CD4-positive, CD25-positive, alpha-beta regulatory T cell (primary cell): ENCODE measurements around the gene SLC25A44. TPM values are rescaled to one million over a fixed set of nuclear protein-coding genes. Genes with fewer than 3 reads are reported as not detected.

Experiments
- ATAC-seq, 2 donors: fragments of 150-1000 bp; cut with Tn5 transposase; one replicate each; pipeline ENCODE4 v1.10.0; 2021; ENCODE audit warnings: low read depth in 2 of 2, moderate number of reproducible peaks in 2 of 2, moderate library complexity in 1 of 2
- DNase-seq, 3 donors: peaks; one replicate each; pipeline versions ENCODE4 v3.0.0 to v3.0.0-alpha.2; 2012 to 2022; ENCODE audit warnings: mixed read lengths in 1 of 3
- H3K27ac ChIP-seq: one replicate; pipeline ENCODE4 v1.7.0; 2013; ENCODE audit warnings: mild to moderate bottlenecking, low read length; ENCODE audit not compliant: insufficient read depth, poor library complexity, severe bottlenecking
- H3K27me3 ChIP-seq: one replicate; pipeline ENCODE4 v1.7.0; 2013; ENCODE audit warnings: low read length; ENCODE audit not compliant: control insufficient read depth, insufficient read depth
- H3K36me3 ChIP-seq: one replicate; pipeline ENCODE4 v1.7.0; 2013; ENCODE audit warnings: mild to moderate bottlenecking, low read length, moderate library complexity; ENCODE audit not compliant: control insufficient read depth, insufficient read depth
- H3K4me1 ChIP-seq: 2 replicates; pipeline ENCODE4 v1.7.0; 2013; ENCODE audit warnings: mild to moderate bottlenecking, low read length; ENCODE audit not compliant: insufficient read depth, control insufficient read depth, poor library complexity, severe bottlenecking
- H3K4me3 ChIP-seq: one replicate; pipeline ENCODE4 v1.7.0; 2013; ENCODE audit warnings: low read depth, mild to moderate bottlenecking, low read length, moderate library complexity
- H3K9me3 ChIP-seq, 2 experiments: 1 replicate in 1 of 2; 2 replicates in 1 of 2; pipeline ENCODE4 v1.7.0; 2013; ENCODE audit warnings: low read length in 2 of 2, mild to moderate bottlenecking in 1 of 2, moderate library complexity in 1 of 2; ENCODE audit not compliant: control insufficient read depth in 2 of 2
- H3K27ac Mint-ChIP-seq, 3 donors: one replicate each; pipeline ENCODE4 v1.8.0; 2020 to 2022; ENCODE audit warnings: mild to moderate bottlenecking in 3 of 3, mixed read lengths in 3 of 3, moderate library complexity in 2 of 3
- H3K27me3 Mint-ChIP-seq: one replicate; pipeline ENCODE4 v1.8.0; 2022; ENCODE audit warnings: mild to moderate bottlenecking, mixed read lengths
- H3K36me3 Mint-ChIP-seq: one replicate; pipeline ENCODE4 v1.8.0; 2020; ENCODE audit warnings: mixed read lengths
- H3K4me1 Mint-ChIP-seq, 4 donors: one replicate each; pipeline ENCODE4 v1.8.0; 2020 to 2022; ENCODE audit warnings: mixed read lengths in 4 of 4, mild to moderate bottlenecking in 1 of 4
- H3K4me3 Mint-ChIP-seq, 4 donors: one replicate each; pipeline ENCODE4 v1.8.0; 2020 to 2022; ENCODE audit warnings: mild to moderate bottlenecking in 4 of 4, mixed read lengths in 4 of 4, moderate library complexity in 3 of 4
- H3K9me3 Mint-ChIP-seq, 7 donors: one replicate each; pipeline ENCODE4 v1.8.0; 2020 to 2022; ENCODE audit warnings: mixed read lengths in 7 of 7, mild to moderate bottlenecking in 3 of 7, moderate library complexity in 2 of 7
- polyA plus RNA-seq, 4 donors: library from polyadenylated mRNA; unstranded; fragments of 300-500 nt; fragmentation: Illumina TruSeq; gene quantifications; one replicate each; pipeline ENCODE4 v1.2.3, GENCODE V29; 2021
- total RNA-seq: library from RNA; stranded (reverse); gene quantifications from one replicate; pipeline ENCODE4 v1.2.3, GENCODE V29; 2022

Gene SLC25A44
- total and polyA plus RNA-seq, 5 donors from 2014 or later: 8.2 to 21.3 (median 13.2) TPM

GRCh38 chr1:156196445-156196844 lies 2.5 kb downstream of the SLC25A44 start:
- Mint-ChIP-seq H3K9me3 (no peaks in the 10 kb centered on the region), H3K4me3 (peak overlapping the region in 2 of 4 donors; percentile 38 to 59), H3K36me3 (peaks cover 21% of the 10 kb centered on the region), H3K4me1 (peaks cover 11 to 77% (median 35%) of the 10 kb centered on the region in 4 donors), H3K27me3 (no peaks in the 10 kb centered on the region), H3K27ac (no peak overlapping the region)
- H3K36me3 ChIP-seq: peaks cover 23% of the 10 kb centered on the region
- H3K9me3 ChIP-seq: no peaks in the 10 kb centered on the region
- H3K27me3 ChIP-seq: no peaks in the 10 kb centered on the region
- no peak overlapping the region for H3K4me3 ChIP-seq
- H3K27ac ChIP-seq: no peak overlapping the region
- ATAC-seq: no peak
- no peak for DNase-seq
- peaks cover 48% of the 10 kb centered on the region for H3K4me1 ChIP-seq

- no peaks in the 10 kb centered on the region for H3K9me3 Mint-ChIP-seq
- Histone ChIP-seq H3K27me3 (no peaks in the 10 kb centered on the region), H3K27ac (peak overlapping the region; percentile 47), H3K4me3 (peak overlapping the region; percentile 13), H3K4me1 (peaks cover 51% of the 10 kb centered on the region), H3K36me3 (peaks cover 40% of the 10 kb centered on the region), H3K9me3 (no peaks in the 10 kb centered on the region)
- ATAC-seq (peak; percentile 17 to 30), DNase-seq (peak in 1 of 3 donors; percentile 44)
- H3K4me1 Mint-ChIP-seq: peaks cover 8 to 65% (median 28%) of the 10 kb centered on the region in 4 donors
- no peaks in the 10 kb centered on the region for H3K27me3 Mint-ChIP-seq
- H3K36me3 Mint-ChIP-seq: peaks cover 20% of the 10 kb centered on the region
- H3K27ac Mint-ChIP-seq: peak overlapping the region; percentile 73 to 98 (median 75)
- peak overlapping the region; percentile 18 to 79 (median 54) for H3K4me3 Mint-ChIP-seq
Measured at GRCh38 chr1:156198831-156199349, 5.0 kb downstream of the SLC25A44 start.

- no peaks in the 10 kb centered on the region for H3K27me3 Mint-ChIP-seq
- Histone ChIP-seq H3K27me3 (no peaks in the 10 kb centered on the region), H3K27ac (no peak overlapping the region), H3K4me3 (no peak overlapping the region), H3K36me3 (peaks cover 44% of the 10 kb centered on the region), H3K4me1 (peaks cover 42% of the 10 kb centered on the region), H3K9me3 (no peaks in the 10 kb centered on the region)
- peaks cover 5 to 56% (median 24%) of the 10 kb centered on the region in 4 donors for H3K4me1 Mint-ChIP-seq
- peak overlapping the region in 2 of 3 donors; percentile 66 to 94 for H3K27ac Mint-ChIP-seq
- H3K4me3 Mint-ChIP-seq: peak overlapping the region in 1 of 4 donors; percentile 41
- peaks cover 19% of the 10 kb centered on the region for H3K36me3 Mint-ChIP-seq
- ATAC-seq (no peak), DNase-seq (no peak)
- H3K9me3 Mint-ChIP-seq: no peaks in the 10 kb centered on the region
Measured at GRCh38 chr1:156200044-156200443, 6.1 kb downstream of the SLC25A44 start.

GRCh38 chr1:156203331-156203730 lies 9.4 kb downstream of the SLC25A44 start:
- Mint-ChIP-seq H3K4me1 (peaks cover 0 to 32% (median 17%) of the 10 kb centered on the region in 4 donors), H3K9me3 (no peaks in the 10 kb centered on the region), H3K4me3 (no peak overlapping the region), H3K27me3 (no peaks in the 10 kb centered on the region), H3K27ac (no peak overlapping the region), H3K36me3 (peaks cover 22% of the 10 kb centered on the region)
- Histone ChIP-seq H3K4me3 (no peak overlapping the region), H3K9me3 (no peaks in the 10 kb centered on the region), H3K27me3 (no peaks in the 10 kb centered on the region), H3K4me1 (peaks cover 28% of the 10 kb centered on the region), H3K36me3 (peaks cover 60% of the 10 kb centered on the region), H3K27ac (no peak overlapping the region)
- no peak for DNase-seq
- ATAC-seq: no peak

- Histone ChIP-seq H3K27me3 (no peaks in the 10 kb centered on the region), H3K4me3 (no peak overlapping the region), H3K36me3 (peaks cover 65% of the 10 kb centered on the region), H3K9me3 (no peaks in the 10 kb centered on the region), H3K27ac (no peak overlapping the region), H3K4me1 (peaks cover 19% of the 10 kb centered on the region)
- Mint-ChIP-seq H3K9me3 (no peaks in the 10 kb centered on the region), H3K27me3 (no peaks in the 10 kb centered on the region), H3K4me3 (no peak overlapping the region), H3K36me3 (peaks cover 32% of the 10 kb centered on the region), H3K4me1 (peaks cover 0 to 21% (median 11%) of the 10 kb centered on the region in 4 donors), H3K27ac (no peak overlapping the region)
- ATAC-seq: no peak
- DNase-seq: no peak
Measured at GRCh38 chr1:156204686-156205085, 10.8 kb downstream of the SLC25A44 start.

GRCh38 chr1:156211243-156211642 lies 17.3 kb downstream of the SLC25A44 start:
- H3K27ac Mint-ChIP-seq: peak overlapping the region; percentile 79 to 100 (median 100)
- H3K27me3 Mint-ChIP-seq: no peaks in the 10 kb centered on the region
- H3K36me3 Mint-ChIP-seq: peaks cover 25% of the 10 kb centered on the region
- DNase-seq (no peak), ATAC-seq (no peak)
- Histone ChIP-seq H3K4me3 (no peak overlapping the region), H3K9me3 (no peaks in the 10 kb centered on the region), H3K36me3 (peaks cover 31% of the 10 kb centered on the region), H3K4me1 (peaks cover 23% of the 10 kb centered on the region), H3K27ac (no peak overlapping the region), H3K27me3 (no peaks in the 10 kb centered on the region)
- H3K9me3 Mint-ChIP-seq: no peaks in the 10 kb centered on the region
- H3K4me3 Mint-ChIP-seq: peak overlapping the region in 2 of 4 donors; percentile 28 to 99
- H3K4me1 Mint-ChIP-seq: peaks cover 4 to 37% (median 14%) of the 10 kb centered on the region in 4 donors

GRCh38 chr1:156212130-156212529 lies 18.2 kb downstream of the SLC25A44 start:
- Histone ChIP-seq H3K27me3 (no peaks in the 10 kb centered on the region), H3K36me3 (peaks cover 25% of the 10 kb centered on the region), H3K4me3 (peak overlapping the region; percentile 88), H3K27ac (peak overlapping the region; percentile 98), H3K9me3 (no peaks in the 10 kb centered on the region), H3K4me1 (peaks cover 25% of the 10 kb centered on the region)
- Mint-ChIP-seq H3K27me3 (no peaks in the 10 kb centered on the region), H3K4me3 (peak overlapping the region; percentile 94 to 99 (median 98)), H3K36me3 (peaks cover 25% of the 10 kb centered on the region), H3K27ac (peak overlapping the region in 2 of 3 donors; percentile 100), H3K9me3 (no peaks in the 10 kb centered on the region), H3K4me1 (peaks cover 4 to 41% (median 14%) of the 10 kb centered on the region in 4 donors)
- DNase-seq: no peak
- ATAC-seq: no peak
